DOHH2 (cell line): ENCODE data around the gene CTIF.

ENCODE experiments used
- H3F3A ChIP-seq: fragments of 200-600 bp; sonication (generic), shearing (Covaris generic); 2 replicates; pipeline ENCODE4 v1.6.0; 2016; ENCODE audit warnings: antibody characterized with exemption, mild to moderate bottlenecking; ENCODE audit not compliant: control insufficient read depth, insufficient read depth
- H3K27ac ChIP-seq: fragments of 200-600 bp; sonication (generic); 2 replicates; pipeline ENCODE4 v1.5.1; 2014; ENCODE audit warnings: low read depth, mild to moderate bottlenecking, low read length, moderate library complexity
- H3K27me3 ChIP-seq: fragments of 200-600 bp; sonication (generic); 2 replicates; pipeline ENCODE4 v1.6.1; 2014; ENCODE audit warnings: mild to moderate bottlenecking, low read length, mixed read lengths; ENCODE audit not compliant: control insufficient read depth
- H3K36me3 ChIP-seq: fragments of 200-600 bp; sonication (generic); 2 replicates; pipeline ENCODE4 v1.6.1; 2014; ENCODE audit warnings: mild to moderate bottlenecking, low read length, moderate library complexity, mixed read lengths; ENCODE audit not compliant: control insufficient read depth
- H3K4me1 ChIP-seq: fragments of 200-600 bp; sonication (generic); 2 replicates; pipeline ENCODE4 v1.6.1; 2014; ENCODE audit warnings: mild to moderate bottlenecking, low read length, mixed read lengths; ENCODE audit not compliant: control insufficient read depth
- H3K4me2 ChIP-seq: fragments of 200-600 bp; sonication (generic); 2 replicates; pipeline ENCODE4 v1.6.0; 2014; ENCODE audit warnings: mild to moderate bottlenecking, low read length, moderate library complexity
- H3K4me3 ChIP-seq: fragments of 200-600 bp; sonication (generic); 2 replicates; pipeline ENCODE4 v1.5.1; 2014; ENCODE audit warnings: mild to moderate bottlenecking, low read length, mixed read lengths
- H3K79me2 ChIP-seq: fragments of 200-600 bp; sonication (generic); 2 replicates; pipeline ENCODE4 v1.6.1; 2014; ENCODE audit warnings: mild to moderate bottlenecking, low read length, mixed read lengths; ENCODE audit not compliant: control insufficient read depth
- H3K9me2 ChIP-seq: fragments of 200-600 bp; sonication (generic); replicated peaks from 2 replicates; pipeline ENCODE4 v1.6.1; 2014; ENCODE audit warnings: mild to moderate bottlenecking, low read length, mixed read lengths; ENCODE audit not compliant: control insufficient read depth
- H3K9me3 ChIP-seq: fragments of 200-600 bp; sonication (generic); 2 replicates; pipeline ENCODE4 v1.6.1; 2014; ENCODE audit warnings: antibody characterized with exemption, low read length, mixed read lengths; ENCODE audit not compliant: control insufficient read depth, insufficient read depth
- H4K20me1 ChIP-seq: fragments of 200-600 bp; sonication (generic); 2 replicates; pipeline ENCODE4 v1.6.0; 2014; ENCODE audit warnings: low read depth, mild to moderate bottlenecking, antibody characterized with exemption, low read length, moderate library complexity; ENCODE audit not compliant: control insufficient read depth, insufficient read depth
- CTCF ChIP-seq: fragments of 200-600 bp; sonication (generic); IDR thresholded peaks from one replicate; pipeline ENCODE4 v1.5.1; 2014; ENCODE audit warnings: antibody characterized with exemption, mild to moderate bottlenecking, low read depth, low read length; ENCODE audit not compliant: poor library complexity, severe bottlenecking
- EZH2phosphoT487 ChIP-seq: fragments of 200-600 bp; sonication (generic); IDR thresholded peaks from 2 replicates; pipeline ENCODE4 v1.6.1; 2017; ENCODE audit warnings: borderline replicate concordance, mild to moderate bottlenecking, antibody characterized with exemption, low read length, moderate library complexity, mixed read lengths

The CTIF gene

GRCh38 chr18:48791636-48792105 lies 252.8 kb downstream of the CTIF start:
- Histone ChIP-seq H3K27me3 (peaks cover 8% of the 10 kb centered on the region; the same call in 1 of the 2 replicates), H3K4me3 (no peak overlapping the region), H3F3A (no peaks in the 10 kb centered on the region), H3K36me3 (no peaks in the 10 kb centered on the region), H3K27ac (no peak overlapping the region), H3K79me2 (no peaks in the 10 kb centered on the region), H3K4me2 (no peak overlapping the region), H3K9me2 (no peaks in the 10 kb centered on the region), H3K4me1 (peaks cover 5% of the 10 kb centered on the region), H4K20me1 (no peaks in the 10 kb centered on the region), H3K9me3 (no peaks in the 10 kb centered on the region)
- TF ChIP-seq CTCF (no peak), EZH2phosphoT487 (no peak)

GRCh38 chr18:48792141-48792540 lies 253.3 kb downstream of the CTIF start:
- Histone ChIP-seq H3K9me2 (no peaks in the 10 kb centered on the region), H3F3A (no peaks in the 10 kb centered on the region), H3K79me2 (no peaks in the 10 kb centered on the region), H3K36me3 (no peaks in the 10 kb centered on the region), H3K4me2 (no peak overlapping the region), H3K4me1 (peaks cover 5% of the 10 kb centered on the region), H4K20me1 (no peaks in the 10 kb centered on the region), H3K27ac (no peak overlapping the region), H3K27me3 (peaks cover 8% of the 10 kb centered on the region; the same call in 1 of the 2 replicates), H3K9me3 (no peaks in the 10 kb centered on the region), H3K4me3 (no peak overlapping the region)
- no peak for TF ChIP-seq CTCF
- TF ChIP-seq EZH2phosphoT487: no peak

GRCh38 chr18:48792611-48793380 lies 254.0 kb downstream of the CTIF start:
- Histone ChIP-seq H3F3A (no peaks in the 10 kb centered on the region), H3K4me1 (peaks cover 5% of the 10 kb centered on the region), H3K79me2 (no peaks in the 10 kb centered on the region), H3K27me3 (peaks cover 8% of the 10 kb centered on the region; the same call in 1 of the 2 replicates), H3K9me2 (no peaks in the 10 kb centered on the region), H4K20me1 (no peaks in the 10 kb centered on the region), H3K4me3 (no peak overlapping the region), H3K9me3 (no peaks in the 10 kb centered on the region), H3K4me2 (no peak overlapping the region), H3K27ac (no peak overlapping the region), H3K36me3 (no peaks in the 10 kb centered on the region)
- no peak for TF ChIP-seq CTCF
- no peak for TF ChIP-seq EZH2phosphoT487
